ENCODE results near the gene PPIA.

PPIA gene

DNA sequence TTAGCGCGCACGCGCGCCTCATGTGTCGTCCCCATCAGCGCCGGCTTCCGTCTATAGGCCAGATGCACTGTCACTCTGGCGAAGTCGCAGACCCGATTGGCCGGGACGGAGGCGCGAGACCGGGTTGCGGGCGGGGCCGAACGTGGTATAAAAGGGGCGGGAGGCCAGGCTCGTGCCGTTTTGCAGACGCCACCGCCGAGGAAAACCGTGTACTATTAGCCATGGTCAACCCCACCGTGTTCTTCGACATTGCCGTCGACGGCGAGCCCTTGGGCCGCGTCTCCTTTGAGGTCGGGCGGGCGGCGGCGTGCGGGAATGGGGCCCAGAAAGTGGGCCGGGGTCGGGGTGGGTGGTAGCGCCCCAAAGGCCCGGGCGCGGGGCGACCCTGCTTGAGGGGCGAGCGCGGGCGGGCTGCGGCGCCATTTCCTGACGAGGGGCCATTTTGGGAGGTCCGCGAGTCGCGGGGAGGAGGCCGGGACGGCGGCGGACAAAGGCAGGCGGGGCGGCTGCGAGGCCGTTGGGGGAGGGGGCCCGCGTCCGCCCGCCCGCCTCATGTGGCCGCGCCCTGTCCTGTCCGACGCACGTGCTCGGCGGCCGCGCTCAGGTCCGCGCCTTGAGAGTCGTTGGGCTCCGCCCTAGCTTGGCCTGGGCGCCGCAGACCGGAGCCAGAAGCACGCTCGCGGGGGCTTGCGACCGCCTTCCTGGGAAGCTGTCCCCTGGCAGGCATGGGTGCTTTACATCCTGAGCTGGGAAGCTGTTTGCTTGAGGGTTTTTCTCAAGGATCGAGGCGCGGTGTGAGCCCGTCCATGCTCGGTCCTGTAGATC, at the start of gene PPIA:
Gene PPIA (plus strand): TSS at position 178 of the 825 bp plus-strand sequence. CDS start 44 bp downstream, at position 222.
- peak; percentile 97 for DNase-seq (ENCODE audit: low spot score)

GRCh38 chr7:44748045-44748947, 48.2 kb upstream of the PPIA start, which contains the start of gene ZMIZ2:
TSS of gene ZMIZ2 (plus strand) at chr7:44748847. CDS start at chr7:44756250, 7,403 bp downstream.
- DNase-seq (ENCODE audit: low spot score), result peak; percentile 85

GRCh38 chr7:44748948-44749731, 47.3 kb upstream of the PPIA start:
- DNase-seq (ENCODE audit: low spot score), result no peak

DNA sequence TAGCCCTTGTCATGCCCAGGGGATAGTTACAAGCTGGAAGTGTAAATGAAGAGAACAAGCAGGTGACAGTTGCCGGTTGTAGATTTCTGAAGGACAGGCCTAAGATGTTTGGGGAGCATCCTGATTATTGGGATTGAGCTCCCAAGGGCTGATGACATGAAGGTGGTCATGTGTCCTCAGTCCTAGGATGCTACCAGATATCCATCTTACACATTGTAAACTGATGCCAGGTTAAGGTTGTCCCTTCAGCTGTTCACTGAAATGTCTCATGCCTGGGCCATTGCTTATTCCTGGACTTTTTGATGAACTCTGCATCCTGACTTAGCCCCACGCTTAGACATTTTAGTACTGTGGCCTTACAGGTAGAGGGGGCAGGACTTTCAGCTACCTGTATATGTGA, 46.5 kb upstream of the PPIA start:
- no peak for DNase-seq (ENCODE audit: low spot score)

- no peak for DNase-seq (ENCODE audit: low spot score)
Measured at GRCh38 chr7:44750424-44750823, 46.1 kb upstream of the PPIA start.

- no peak for DNase-seq (ENCODE audit: low spot score)
Measured at GRCh38 chr7:44750921-44751571, 45.4 kb upstream of the PPIA start.

DNA sequence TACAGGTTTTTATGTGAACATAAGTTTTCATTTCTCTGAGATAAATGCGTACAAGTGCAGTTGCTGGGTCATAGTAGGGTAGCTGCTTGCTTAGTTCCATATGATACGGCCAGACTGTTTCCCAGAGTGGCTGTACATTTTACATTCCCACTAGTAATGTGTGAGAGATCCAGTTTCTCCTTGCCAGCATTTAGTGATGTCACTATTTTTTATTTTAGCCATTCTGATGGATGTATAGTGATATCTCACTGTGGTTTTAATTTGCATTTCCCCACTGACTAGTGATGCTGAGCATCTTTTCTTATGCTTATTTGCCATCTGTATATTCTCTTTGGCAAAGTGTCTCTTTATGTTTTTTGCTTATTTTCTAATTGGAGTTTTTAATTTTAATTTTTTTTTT, 43.7 kb upstream of the PPIA start:
- no peak for DNase-seq (ENCODE audit: low spot score)

DNA sequence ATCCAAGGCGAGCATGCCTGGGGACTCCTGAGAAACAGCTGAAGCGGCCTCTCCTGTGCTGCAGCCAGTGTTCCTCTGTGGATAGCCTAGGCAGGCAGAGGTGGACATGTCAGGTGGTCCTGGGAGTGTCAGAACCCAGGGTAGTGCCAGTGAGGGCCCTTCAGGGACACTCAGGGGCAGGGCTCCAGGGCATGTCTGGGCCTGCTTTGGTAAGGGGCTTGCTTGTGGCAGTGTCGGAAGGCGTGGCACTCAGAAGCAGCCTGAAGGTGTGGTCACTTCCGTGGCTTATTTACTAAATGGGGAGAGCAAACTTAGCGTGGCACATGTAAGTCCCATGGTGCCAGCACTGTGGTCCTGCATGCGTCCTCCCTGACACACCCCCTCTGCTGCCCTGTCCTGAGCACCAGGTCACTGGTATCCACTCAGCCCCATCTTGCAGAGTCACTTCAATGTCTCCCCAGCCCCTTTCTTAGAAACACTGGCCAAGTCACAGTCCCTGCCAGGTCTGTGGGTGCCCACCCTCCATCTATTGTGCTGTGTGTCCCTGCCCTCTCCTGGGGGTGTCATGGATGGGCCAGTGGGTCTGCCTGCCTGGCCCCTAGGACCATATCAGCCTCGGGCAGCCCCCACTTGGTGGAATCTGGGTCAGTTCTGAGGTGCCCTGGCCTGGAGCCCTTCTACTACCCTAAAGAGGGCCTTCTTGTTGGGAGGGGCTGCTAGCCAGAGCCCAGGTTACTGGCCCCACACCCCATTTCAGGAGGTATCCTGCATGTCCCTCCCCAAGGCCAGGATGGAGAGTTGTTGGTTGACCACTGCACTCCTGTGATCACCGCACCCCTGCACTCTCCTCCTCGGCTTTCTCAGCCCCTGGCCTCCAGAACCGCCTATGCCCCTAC, 41.4 kb upstream of the PPIA start:
- no peak for DNase-seq (ENCODE audit: low spot score)

GRCh38 chr7:44755698-44756627, 40.5 kb upstream of the PPIA start:
- no peak for DNase-seq (ENCODE audit: low spot score)

- no peak for DNase-seq (ENCODE audit: low spot score)
Measured at GRCh38 chr7:44756904-44757303, 39.6 kb upstream of the PPIA start.

DNA sequence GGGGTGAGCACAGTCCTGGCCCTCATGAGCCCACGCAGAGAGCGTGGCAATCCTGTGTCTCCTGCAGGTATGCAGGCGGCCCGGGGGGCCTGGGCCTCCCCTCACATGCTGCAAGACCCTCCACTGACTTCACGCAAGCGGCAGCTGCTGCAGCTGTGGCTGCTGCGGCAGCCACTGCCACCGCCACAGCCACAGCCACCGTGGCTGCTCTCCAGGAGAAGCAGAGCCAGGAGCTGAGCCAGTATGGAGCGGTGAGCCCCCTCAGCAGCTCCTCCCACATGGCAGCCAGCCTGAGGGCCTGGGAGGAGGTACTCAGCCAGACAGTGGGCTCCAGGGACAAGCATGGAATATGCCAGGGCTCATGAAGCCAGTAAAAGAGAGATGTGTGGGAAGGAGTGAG, 39.2 kb upstream of the PPIA start:
- DNase-seq (ENCODE audit: low spot score), result no peak

DNA sequence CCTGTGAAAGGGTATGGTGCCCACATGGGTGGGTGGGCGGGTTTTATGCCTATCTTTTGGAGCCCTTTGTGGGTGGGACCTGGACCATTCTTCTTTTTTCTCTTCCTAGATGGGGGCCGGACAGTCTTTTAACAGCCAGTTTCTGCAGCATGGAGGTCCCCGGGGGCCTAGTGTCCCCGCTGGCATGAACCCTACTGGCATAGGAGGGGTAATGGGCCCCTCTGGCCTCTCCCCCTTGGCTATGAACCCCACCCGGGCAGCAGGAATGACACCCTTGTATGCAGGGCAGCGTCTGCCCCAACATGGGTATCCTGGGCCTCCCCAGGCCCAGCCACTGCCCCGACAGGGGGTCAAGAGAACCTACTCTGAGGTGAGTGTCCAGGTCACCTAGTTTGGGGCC, 38.7 kb upstream of the PPIA start:
- no peak for DNase-seq (ENCODE audit: low spot score)

DNA sequence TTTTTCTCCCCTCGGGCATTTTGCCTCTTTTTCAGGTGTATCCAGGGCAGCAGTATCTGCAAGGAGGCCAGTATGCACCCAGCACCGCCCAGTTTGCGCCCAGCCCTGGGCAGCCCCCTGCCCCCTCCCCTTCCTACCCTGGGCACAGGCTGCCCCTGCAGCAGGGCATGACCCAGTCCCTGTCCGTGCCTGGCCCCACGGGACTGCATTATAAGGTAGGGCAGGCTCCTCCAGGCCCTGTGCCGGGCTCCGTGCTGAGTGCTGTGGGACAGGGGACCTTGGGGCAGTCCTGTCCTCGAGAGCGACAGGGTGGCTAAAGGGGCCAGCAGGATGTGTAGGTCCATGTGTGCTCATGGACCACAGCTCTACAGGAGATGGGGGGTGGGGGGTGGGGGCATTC, 37.2 kb upstream of the PPIA start:
- DNase-seq (ENCODE audit: low spot score), result no peak

- DNase-seq (ENCODE audit: low spot score), result no peak
Measured at GRCh38 chr7:44760034-44760580, 36.4 kb upstream of the PPIA start.

GRCh38 chr7:44761207-44762161, 35.0 kb upstream of the PPIA start:
- no peak for DNase-seq (ENCODE audit: low spot score)

GRCh38 chr7:44762300-44762699, 34.2 kb upstream of the PPIA start:
- DNase-seq (ENCODE audit: low spot score), result no peak

DNA sequence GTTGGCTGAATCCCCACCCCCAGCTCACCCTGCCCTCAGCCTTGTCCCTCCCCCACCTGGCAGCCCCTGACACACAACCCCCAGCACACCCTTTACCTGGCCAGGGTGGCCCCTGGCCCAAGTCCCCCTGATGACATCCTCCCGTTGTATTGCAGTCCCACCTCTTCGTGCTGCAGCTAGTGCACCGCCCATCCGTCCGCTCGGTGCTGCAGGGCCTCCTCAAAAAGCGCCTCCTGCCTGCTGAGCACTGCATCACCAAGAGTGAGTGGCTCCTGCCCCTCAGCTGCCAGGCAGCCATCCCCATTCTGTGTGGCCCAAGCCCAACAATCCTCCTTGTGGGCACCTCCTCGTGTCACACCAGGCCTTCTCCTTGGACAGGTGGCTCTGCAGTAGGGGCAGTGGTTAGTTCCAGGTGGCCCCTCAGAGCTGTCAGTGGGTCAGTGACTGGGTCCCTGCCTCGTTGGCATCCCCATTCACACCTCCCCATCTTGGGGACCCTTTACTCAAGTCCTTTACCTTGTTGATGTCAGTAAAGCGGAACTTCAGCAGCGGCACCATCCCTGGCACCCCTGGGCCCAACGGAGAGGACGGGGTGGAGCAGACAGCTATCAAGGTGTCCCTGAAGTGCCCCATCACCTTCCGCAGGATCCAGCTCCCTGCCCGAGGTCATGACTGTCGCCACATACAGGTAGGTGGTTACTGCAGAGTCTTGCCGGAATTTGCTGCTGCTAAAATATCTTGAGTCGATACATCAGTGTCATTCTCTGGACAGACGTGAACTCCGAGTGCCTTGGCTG, 33.6 kb upstream of the PPIA start:
- DNase-seq (ENCODE audit: low spot score), result no peak
